GM12873 (cell line): ENCODE results near the gene LRRC66.

Experiments used
- TF ChIP-seq, protein P1 (sequence below): IDR thresholded peaks from 2 replicates; pipeline ENCODE4 v1.5.1; 2012; ENCODE audit warnings: low read depth, mild to moderate bottlenecking, moderate library complexity, low read length, control low read depth; ENCODE audit not compliant: insufficient read depth; ENCODE audit errors: missing control alignments

LRRC66 gene, protein sequence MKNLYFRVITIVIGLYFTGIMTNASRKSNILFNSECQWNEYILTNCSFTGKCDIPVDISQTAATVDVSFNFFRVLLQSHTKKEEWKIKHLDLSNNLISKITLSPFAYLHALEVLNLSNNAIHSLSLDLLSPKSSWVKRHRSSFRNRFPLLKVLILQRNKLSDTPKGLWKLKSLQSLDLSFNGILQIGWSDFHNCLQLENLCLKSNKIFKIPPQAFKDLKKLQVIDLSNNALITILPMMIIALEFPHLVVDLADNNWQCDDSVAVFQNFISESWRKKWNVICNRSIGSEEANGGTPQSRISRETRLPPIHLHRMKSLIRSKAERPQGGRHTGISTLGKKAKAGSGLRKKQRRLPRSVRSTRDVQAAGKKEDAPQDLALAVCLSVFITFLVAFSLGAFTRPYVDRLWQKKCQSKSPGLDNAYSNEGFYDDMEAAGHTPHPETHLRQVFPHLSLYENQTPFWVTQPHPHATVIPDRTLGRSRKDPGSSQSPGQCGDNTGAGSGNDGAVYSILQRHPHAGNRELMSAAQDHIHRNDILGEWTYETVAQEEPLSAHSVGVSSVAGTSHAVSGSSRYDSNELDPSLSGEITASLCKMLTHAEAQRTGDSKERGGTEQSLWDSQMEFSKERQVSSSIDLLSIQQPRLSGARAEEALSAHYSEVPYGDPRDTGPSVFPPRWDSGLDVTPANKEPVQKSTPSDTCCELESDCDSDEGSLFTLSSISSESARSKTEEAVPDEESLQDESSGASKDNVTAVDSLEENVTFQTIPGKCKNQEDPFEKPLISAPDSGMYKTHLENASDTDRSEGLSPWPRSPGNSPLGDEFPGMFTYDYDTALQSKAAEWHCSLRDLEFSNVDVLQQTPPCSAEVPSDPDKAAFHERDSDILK

DNA sequence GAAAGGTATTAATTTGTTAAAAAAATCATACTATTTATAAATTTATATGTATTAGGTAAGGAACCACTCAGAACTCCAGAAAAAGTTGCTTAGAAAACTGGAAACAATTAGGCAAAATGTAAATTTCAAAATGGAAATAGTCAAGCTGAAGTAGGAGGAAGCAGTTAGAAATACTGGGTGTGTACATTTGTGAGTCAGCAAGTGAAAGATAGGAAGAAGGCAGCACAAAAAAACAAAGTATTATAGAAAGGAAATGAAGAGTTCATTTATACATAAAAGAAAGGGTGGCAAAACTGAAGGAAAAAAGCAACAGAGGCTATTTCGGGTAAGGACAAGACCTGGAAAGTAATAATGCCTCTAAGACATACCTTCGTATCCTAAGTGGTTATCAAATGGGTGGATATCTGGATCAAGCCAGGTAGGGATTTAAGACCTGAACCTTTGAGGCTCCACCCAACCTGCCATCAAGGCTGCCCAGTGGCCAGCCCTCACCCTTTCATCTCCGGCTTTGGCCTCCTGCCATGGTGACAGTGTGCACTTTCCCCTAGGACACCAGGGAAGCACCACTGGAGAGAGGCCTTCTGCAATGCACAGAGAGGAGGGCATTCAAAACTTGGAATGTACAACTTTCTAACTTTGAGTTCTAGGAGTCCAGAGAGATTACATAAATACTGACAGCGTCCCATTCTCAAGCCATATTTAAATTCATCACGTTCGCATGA is at the start of gene LRRC66:
TSS of gene LRRC66 (minus strand) at position 428 of the 722 bp plus-strand sequence. CDS start 2,750 bp downstream, outside the sequence.
- TF ChIP-seq, protein P1, sequence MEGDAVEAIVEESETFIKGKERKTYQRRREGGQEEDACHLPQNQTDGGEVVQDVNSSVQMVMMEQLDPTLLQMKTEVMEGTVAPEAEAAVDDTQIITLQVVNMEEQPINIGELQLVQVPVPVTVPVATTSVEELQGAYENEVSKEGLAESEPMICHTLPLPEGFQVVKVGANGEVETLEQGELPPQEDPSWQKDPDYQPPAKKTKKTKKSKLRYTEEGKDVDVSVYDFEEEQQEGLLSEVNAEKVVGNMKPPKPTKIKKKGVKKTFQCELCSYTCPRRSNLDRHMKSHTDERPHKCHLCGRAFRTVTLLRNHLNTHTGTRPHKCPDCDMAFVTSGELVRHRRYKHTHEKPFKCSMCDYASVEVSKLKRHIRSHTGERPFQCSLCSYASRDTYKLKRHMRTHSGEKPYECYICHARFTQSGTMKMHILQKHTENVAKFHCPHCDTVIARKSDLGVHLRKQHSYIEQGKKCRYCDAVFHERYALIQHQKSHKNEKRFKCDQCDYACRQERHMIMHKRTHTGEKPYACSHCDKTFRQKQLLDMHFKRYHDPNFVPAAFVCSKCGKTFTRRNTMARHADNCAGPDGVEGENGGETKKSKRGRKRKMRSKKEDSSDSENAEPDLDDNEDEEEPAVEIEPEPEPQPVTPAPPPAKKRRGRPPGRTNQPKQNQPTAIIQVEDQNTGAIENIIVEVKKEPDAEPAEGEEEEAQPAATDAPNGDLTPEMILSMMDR = no peak

DNA sequence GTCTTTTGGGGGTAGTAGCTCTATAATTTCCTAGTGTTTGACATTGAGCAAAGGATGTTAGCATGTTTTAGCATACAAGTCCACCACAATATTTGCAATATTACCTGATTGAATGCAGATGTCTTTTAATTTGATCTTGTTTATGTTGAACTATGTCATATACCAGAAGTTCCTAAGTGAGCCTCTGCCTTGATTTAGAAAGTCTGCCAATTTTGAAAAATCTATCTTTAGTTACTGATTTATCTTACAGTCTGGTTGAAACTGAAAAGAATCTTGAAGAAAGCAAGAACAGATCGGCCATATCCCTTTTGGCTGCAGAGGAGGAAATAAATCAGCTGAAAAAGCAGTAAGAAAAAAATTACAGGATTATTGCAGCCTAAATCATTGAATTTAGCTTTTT is 49.4 kb upstream of the LRRC66 start:
- TF ChIP-seq, protein P1 = no peak

DNA sequence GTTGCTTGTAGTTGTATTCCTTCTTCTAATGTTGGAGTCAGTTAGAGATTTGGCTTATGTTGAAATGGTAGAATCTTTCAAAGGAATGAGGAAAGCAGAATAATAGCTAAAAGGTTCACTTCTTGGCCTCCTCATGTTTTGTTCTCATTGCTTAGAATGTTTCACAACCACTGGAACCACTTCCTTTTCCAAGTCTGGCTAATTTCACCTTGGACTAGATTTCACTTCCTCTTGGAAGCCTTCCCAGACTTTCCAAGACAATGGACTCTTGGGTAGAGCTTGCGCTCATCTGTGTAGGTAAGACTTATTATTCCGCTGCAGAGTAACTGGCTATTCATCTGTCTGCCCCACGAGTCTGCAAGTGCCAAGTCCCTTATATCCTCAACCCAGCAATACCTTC is 39.2 kb upstream of the LRRC66 start:
- TF ChIP-seq, protein P1 = no peak

DNA sequence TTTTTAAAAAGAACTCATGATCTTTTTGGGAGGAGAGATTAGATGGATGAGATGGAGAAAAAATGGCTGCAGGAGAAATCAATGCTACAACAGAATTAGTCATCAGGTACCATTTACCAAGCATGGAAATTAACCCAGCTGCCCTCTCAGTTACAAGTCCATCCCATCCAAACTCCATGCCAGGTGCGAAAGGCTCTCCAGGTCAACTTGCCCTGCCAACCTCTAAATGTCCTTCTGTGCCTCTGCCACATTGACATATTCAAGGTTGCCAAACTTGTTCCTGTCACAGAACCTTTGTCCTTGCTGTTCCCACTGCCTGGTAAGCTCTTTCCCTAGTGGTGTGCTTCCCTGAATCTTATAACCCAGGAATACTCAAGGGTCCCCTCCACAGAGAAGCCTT is 38.1 kb upstream of the LRRC66 start:
- TF ChIP-seq, protein P1 = no peak

DNA sequence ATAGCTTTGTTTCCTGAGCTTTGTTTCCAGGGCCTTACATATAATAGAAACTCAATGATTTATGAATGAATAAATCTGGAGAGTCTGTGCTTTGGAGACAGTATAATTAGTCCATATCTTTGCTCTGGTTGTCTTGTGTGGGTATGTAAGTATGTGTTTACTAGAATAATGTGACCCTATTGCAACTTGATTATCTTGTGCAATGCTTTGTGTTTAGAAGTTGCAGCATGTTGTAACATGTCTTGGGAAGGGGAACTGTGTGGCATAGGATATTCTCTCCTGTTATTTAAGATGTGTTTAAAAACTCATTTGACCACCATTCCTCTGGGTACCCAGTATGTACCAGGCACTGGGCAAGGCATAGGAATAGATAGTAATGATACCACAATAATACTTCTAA is 37.0 kb upstream of the LRRC66 start:
- TF ChIP-seq, protein P1 = no peak

DNA sequence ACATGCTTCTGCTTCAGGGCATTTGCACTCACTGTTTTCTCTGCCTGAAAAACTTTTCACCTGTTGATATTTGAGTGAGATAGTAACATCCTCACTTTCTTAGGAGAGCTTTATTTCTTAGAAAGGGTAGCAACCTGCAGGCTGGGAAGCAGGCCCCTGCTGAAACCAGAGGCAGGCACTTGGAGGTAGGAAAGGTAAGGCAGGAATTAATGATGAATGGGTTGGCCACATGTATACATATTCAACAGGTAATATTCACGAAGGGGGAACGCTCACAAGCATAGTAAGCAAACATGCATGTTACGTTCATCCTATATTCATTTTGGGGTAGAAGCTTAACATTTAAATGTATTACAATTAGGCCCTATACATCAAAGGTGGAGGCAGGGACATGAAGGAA is 34.1 kb upstream of the LRRC66 start:
- TF ChIP-seq, protein P1 = no peak

DNA sequence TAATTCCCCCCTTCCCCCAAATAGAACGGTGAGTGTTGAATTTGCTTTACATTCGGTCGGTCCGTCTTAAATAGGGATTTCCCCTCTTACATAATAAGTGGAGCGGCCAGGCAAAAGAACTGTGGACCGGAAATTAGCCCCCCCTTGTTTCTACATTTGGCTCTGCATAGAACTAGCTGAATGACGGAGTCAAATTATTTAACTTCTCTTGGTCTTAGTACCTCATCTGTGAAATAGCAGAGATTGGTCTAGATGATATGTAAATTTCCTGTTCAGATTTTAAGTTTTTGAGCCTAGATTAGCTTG is 32.3 kb upstream of the LRRC66 start:
- TF ChIP-seq, protein P1 = no peak
